ENCODE data around the gene BEAN1. TPM values are rescaled to one million over a fixed set of nuclear protein-coding genes. Genes with fewer than 3 reads are reported as not detected.

Gene BEAN1
- total RNA-seq, 4 donors from 2014 or later: 0.52 to 3.9 TPM; not detected in 2

DNA sequence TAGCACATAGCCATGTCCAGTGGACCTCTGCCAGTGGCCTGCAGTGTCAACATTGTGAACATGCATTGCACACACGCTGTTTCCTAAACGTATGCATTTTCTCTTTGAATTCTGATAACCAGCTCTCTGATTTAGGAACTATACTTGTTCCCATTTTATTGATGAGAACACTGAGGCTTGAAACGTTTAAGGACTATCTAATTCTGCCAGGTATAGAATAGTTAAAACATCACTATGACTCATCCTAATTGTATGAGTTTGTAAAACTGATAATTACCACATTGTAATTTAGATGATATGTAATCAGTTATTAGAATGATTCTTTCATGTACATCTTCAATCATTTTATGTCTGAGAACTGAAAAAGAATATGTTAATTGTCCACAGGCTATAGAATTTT, 3.1 kb downstream of the BEAN1 start:
- Histone ChIP-seq H3K27me3 (peaks cover 8 to 9% of the 10 kb centered on the region in 2 donors), H3K36me3 (no peaks in the 10 kb centered on the region), H3K9me3 (no peaks in the 10 kb centered on the region), H3K27ac (no peak overlapping the region), H3K4me3 (no peak overlapping the region), H3K4me1 (peaks cover 0 to 8% of the 10 kb centered on the region in 2 donors)
- TF ChIP-seq, protein P1, sequence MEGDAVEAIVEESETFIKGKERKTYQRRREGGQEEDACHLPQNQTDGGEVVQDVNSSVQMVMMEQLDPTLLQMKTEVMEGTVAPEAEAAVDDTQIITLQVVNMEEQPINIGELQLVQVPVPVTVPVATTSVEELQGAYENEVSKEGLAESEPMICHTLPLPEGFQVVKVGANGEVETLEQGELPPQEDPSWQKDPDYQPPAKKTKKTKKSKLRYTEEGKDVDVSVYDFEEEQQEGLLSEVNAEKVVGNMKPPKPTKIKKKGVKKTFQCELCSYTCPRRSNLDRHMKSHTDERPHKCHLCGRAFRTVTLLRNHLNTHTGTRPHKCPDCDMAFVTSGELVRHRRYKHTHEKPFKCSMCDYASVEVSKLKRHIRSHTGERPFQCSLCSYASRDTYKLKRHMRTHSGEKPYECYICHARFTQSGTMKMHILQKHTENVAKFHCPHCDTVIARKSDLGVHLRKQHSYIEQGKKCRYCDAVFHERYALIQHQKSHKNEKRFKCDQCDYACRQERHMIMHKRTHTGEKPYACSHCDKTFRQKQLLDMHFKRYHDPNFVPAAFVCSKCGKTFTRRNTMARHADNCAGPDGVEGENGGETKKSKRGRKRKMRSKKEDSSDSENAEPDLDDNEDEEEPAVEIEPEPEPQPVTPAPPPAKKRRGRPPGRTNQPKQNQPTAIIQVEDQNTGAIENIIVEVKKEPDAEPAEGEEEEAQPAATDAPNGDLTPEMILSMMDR (IDR thresholded peaks at IDR 0.05): no peak
- TF ChIP-seq POLR2A (IDR thresholded peaks at IDR 0.05): no peak
- intact Hi-C loops (cut with DNase I; ENCODE audit: low total_unique reads): no loop called here
- no peak for DNase-seq

DNA sequence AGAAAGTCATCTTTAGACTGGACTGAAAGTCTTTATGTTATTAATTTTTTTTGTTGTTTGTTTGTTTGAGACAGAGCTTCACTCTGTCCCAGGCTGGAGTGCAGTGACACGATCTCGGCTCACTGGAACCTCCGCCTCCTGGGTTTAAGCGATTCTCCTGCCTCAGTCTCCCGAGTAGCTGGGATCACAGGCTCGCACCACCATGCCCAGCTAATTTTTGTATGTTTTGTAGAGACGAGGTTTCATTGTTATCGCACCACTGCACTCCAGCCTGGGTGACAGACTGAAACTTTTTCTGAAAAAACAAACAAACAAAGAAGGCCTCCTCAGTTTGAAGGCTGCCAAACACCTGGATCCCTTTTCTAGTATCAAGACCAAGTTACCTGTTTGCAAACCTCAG, 4.7 kb downstream of the BEAN1 start:
- Histone ChIP-seq H3K9me3 (no peaks in the 10 kb centered on the region), H3K4me3 (no peak overlapping the region), H3K4me1 (peaks cover 0 to under 1% of the 10 kb centered on the region in 2 donors), H3K27ac (no peak overlapping the region), H3K36me3 (no peaks in the 10 kb centered on the region), H3K27me3 (peaks cover 0 to under 1% of the 10 kb centered on the region in 2 donors)
- TF ChIP-seq POLR2A (IDR thresholded peaks at IDR 0.05): no peak
- TF ChIP-seq, protein P1 (IDR thresholded peaks at IDR 0.05): no peak
- no peak for DNase-seq
- intact Hi-C loops (cut with DNase I; ENCODE audit: low total_unique reads): no loop called here

- H3K27me3 ChIP-seq: no peaks in the 10 kb centered on the region
- H3K9me3 ChIP-seq: no peaks in the 10 kb centered on the region
- DNase-seq: no peak
- no peaks in the 10 kb centered on the region for H3K36me3 ChIP-seq
- no peak overlapping the region for H3K4me3 ChIP-seq
- H3K4me1 ChIP-seq: no peaks in the 10 kb centered on the region
- no peak overlapping the region for H3K27ac ChIP-seq
- TF ChIP-seq, protein P1 (IDR thresholded peaks at IDR 0.05): no peak
- TF ChIP-seq POLR2A (IDR thresholded peaks at IDR 0.05): no peak
- intact Hi-C loops (cut with DNase I; ENCODE audit: low total_unique reads): no loop called here
Observed at GRCh38 chr16:66432429-66432828, 5.3 kb downstream of the BEAN1 start.

DNA sequence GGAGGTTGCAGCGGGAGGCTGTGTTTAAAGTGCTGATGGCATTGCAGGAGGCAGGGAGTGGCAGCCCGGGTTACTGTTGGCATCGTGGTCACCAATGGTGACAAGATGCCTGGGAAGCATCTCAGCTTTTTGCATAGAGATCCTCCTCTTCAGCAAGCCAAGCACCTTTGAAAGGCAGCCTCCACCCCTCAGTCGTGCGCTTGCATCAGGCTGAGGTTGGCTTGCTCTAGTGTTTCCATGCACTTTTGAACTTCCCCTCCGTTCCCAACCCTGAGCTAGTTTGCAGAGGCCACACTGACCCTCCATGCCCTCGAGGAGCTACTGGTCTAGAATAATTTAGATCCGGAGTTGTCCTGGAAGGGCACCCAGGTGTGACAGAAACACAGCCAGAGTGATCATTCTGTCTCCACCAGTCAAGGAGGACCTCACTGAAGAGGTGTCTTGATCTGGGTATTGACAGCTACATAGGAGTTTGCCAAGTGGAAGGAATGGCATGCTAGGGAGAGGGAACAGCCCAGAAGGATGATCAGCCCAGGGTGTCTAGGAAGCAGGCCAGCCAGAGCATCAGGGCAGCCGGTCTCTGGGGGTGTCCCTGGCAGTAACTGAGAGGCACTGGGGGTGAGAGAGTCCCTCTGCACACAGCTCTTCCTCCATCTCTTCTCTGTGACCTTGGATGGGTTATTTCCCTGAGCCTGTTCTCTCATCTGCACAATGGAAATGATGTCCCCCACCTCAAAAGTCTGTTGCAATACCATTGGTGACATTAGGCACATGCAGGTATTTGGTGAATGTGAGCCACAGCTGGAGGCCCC, 7.7 kb downstream of the BEAN1 start:
- Histone ChIP-seq H3K9me3 (no peaks in the 10 kb centered on the region), H3K36me3 (no peaks in the 10 kb centered on the region), H3K27ac (no peak overlapping the region), H3K27me3 (no peaks in the 10 kb centered on the region), H3K4me1 (no peaks in the 10 kb centered on the region), H3K4me3 (no peak overlapping the region)
- intact Hi-C loops (cut with DNase I; ENCODE audit: low total_unique reads): no loop called here
- DNase-seq: no peak
- TF ChIP-seq, protein P1 (IDR thresholded peaks at IDR 0.05): no peak
- TF ChIP-seq POLR2A (IDR thresholded peaks at IDR 0.05): no peak

DNA sequence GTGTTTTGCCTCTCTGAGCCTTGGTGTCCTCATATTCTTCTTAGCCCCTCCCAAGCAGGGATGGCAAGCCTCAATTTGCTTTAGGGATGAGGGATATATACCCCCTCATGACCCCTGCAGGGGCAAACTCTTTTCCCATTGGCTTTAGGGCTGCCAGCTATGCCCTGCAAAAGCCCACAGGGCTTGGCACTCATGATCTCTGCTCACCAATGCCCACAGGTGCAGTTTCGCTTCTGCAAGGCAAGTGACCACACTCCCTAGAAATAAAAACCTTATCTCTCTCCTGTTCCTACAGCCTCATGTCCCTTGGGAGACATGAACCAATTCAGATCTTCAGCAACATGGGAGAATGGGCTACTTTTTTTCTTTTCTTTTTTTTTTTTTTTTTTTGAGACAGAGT, 8.8 kb downstream of the BEAN1 start:
- no peak for TF ChIP-seq POLR2A (IDR thresholded peaks at IDR 0.05)
- TF ChIP-seq, protein P1 (IDR thresholded peaks at IDR 0.05): no peak
- H3K36me3 ChIP-seq: no peaks in the 10 kb centered on the region
- H3K4me3 ChIP-seq: no peak overlapping the region
- H3K27me3 ChIP-seq: no peaks in the 10 kb centered on the region
- no peaks in the 10 kb centered on the region for H3K4me1 ChIP-seq
- no peak overlapping the region for H3K27ac ChIP-seq
- intact Hi-C loops (cut with DNase I; ENCODE audit: low total_unique reads): no loop called here
- H3K9me3 ChIP-seq: no peaks in the 10 kb centered on the region
- DNase-seq: no peak
